Dendritic cell treated with granulocyte-macrophage colony-stimulating factor and Interleukin-4, amounts not matched to agents 40 ng/mL and 50 ng/mL, for 4 days (primary cell): ENCODE results near the gene EYS.
"Not testable (repeated sequence)": the region's sequence is repeated elsewhere in the genome, so short reads cannot be mapped to it uniquely, and the experiment has no call there.

ENCODE experiments used
- H3K27ac Mint-ChIP-seq: one replicate; pipeline ENCODE4 v1.8.0; 2022; ENCODE audit warnings: mild to moderate bottlenecking, mixed read lengths
- H3K27me3 Mint-ChIP-seq: one replicate; pipeline ENCODE4 v1.8.0; 2022; ENCODE audit warnings: mild to moderate bottlenecking, mixed read lengths
- H3K36me3 Mint-ChIP-seq: one replicate; pipeline ENCODE4 v1.8.0; 2022; ENCODE audit warnings: low read depth, mixed read lengths
- H3K4me1 Mint-ChIP-seq: one replicate; pipeline ENCODE4 v1.8.0; 2022; ENCODE audit warnings: low read depth, mixed read lengths
- H3K4me3 Mint-ChIP-seq: one replicate; pipeline ENCODE4 v1.8.0; 2022; ENCODE audit warnings: mild to moderate bottlenecking, moderate library complexity, mixed read lengths
- H3K9me3 Mint-ChIP-seq: one replicate; pipeline ENCODE4 v1.8.0; 2022; ENCODE audit warnings: mixed read lengths
- intact Hi-C: fragments of 100-400 bp; cut with micrococcal nuclease; formaldehyde crosslinking; loops from one replicate; pipeline ENCODE4 v1.15.0; 2022

The EYS gene

DNA sequence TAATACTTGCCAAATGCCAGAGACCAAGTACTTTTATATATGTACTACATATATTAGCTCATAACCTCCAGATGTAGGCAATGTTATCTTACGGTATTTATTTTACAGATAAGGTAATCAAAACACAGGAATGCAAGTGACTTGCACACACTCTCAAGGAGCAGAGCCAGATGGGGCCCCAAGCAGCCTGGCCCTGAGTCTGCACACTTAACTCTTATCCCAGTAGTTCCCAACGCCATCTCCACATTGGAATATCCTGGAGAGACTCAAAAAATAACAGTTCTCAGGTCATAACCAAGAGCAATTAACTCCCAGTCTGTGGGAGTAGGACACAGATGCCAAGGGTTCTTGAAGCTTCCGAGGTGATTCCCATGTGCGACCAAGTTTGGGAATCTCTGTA lies 1672.7 kb downstream of the EYS start:
- H3K4me3 Mint-ChIP-seq: no peak overlapping the region
- intact Hi-C loops: no loop called here
- no peaks in the 10 kb centered on the region for H3K27me3 Mint-ChIP-seq
- no peak overlapping the region for H3K27ac Mint-ChIP-seq
- peaks cover 23% of the 10 kb centered on the region for H3K9me3 Mint-ChIP-seq
- no peaks in the 10 kb centered on the region for H3K4me1 Mint-ChIP-seq
- H3K36me3 Mint-ChIP-seq: no peaks in the 10 kb centered on the region

DNA sequence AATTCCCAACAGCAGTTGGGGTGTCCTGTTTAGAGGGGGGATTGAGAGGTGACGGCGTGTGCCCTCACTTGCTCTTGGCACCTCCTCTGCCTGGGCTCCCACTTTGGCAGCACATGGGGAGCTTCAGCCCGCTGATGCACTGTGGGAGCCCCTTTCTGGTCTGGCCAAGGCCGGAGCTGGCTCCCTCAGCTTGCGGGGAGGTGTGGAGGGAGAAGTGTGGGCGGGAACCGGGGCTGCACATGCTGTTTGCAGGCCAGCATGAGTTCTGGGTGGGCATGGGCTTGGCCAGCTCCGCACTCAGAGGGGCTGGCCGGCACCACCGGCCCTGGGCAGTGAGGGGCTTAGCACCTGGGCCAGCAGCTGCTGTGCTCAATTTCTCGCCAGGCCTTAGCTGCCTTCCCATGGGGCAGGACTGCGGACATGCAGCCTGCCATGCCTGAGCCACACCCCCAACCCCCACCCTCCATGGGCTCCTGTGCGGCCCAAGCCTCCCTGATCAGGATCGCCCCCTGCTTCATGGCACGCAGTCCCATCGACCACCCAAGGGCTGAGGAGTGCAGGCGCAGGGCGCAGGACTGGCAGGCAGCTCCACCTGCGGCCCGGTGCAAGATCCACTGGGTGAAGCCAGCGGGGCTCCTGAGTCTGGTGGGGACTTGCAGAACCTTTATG lies 1675.9 kb downstream of the EYS start:
- intact Hi-C loops, H3K27ac Mint-ChIP-seq, H3K27me3 Mint-ChIP-seq, H3K4me1 Mint-ChIP-seq, H3K4me3 Mint-ChIP-seq, H3K36me3 Mint-ChIP-seq: not testable (repeated sequence)
- peaks cover 32% of the 10 kb centered on the region for H3K9me3 Mint-ChIP-seq

GRCh38 chr6:64023693-64024092 lies 1683.3 kb downstream of the EYS start:
- Mint-ChIP-seq H3K27ac (no peak overlapping the region), H3K36me3 (no peaks in the 10 kb centered on the region), H3K27me3 (no peaks in the 10 kb centered on the region), H3K9me3 (peaks cover 43% of the 10 kb centered on the region), H3K4me1 (no peaks in the 10 kb centered on the region), H3K4me3 (no peak overlapping the region)
- intact Hi-C loops: no loop called here

GRCh38 chr6:64014595-64014994 lies 1692.4 kb downstream of the EYS start:
- H3K27me3 Mint-ChIP-seq: no peaks in the 10 kb centered on the region
- H3K4me3 Mint-ChIP-seq: no peak overlapping the region
- no peaks in the 10 kb centered on the region for H3K9me3 Mint-ChIP-seq
- intact Hi-C loops: no loop called here
- no peaks in the 10 kb centered on the region for H3K4me1 Mint-ChIP-seq
- H3K36me3 Mint-ChIP-seq: no peaks in the 10 kb centered on the region
- no peak overlapping the region for H3K27ac Mint-ChIP-seq

DNA sequence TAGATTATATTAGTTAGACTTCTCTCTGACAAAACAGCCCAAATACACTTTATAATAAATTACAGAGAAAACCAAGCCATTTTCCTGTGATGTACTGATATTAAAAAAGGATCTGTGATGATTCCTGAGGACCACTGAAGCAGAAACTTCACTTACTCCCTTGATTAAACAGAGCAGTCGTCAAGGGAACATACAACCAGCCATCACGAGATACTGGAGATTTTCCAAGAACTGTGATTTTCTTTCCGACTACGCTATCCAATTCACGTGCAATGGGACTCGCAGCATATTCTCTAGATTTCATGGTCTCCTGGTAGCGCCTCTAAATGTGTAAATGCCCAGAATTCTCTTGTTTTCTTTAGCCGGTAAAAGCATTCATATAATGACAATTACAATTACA lies 1694.0 kb downstream of the EYS start:
- intact Hi-C loops: no loop called here
- no peaks in the 10 kb centered on the region for H3K27me3 Mint-ChIP-seq
- no peaks in the 10 kb centered on the region for H3K4me1 Mint-ChIP-seq
- H3K27ac Mint-ChIP-seq: no peak overlapping the region
- no peaks in the 10 kb centered on the region for H3K36me3 Mint-ChIP-seq
- H3K4me3 Mint-ChIP-seq: no peak overlapping the region
- H3K9me3 Mint-ChIP-seq: peaks cover 3% of the 10 kb centered on the region

DNA sequence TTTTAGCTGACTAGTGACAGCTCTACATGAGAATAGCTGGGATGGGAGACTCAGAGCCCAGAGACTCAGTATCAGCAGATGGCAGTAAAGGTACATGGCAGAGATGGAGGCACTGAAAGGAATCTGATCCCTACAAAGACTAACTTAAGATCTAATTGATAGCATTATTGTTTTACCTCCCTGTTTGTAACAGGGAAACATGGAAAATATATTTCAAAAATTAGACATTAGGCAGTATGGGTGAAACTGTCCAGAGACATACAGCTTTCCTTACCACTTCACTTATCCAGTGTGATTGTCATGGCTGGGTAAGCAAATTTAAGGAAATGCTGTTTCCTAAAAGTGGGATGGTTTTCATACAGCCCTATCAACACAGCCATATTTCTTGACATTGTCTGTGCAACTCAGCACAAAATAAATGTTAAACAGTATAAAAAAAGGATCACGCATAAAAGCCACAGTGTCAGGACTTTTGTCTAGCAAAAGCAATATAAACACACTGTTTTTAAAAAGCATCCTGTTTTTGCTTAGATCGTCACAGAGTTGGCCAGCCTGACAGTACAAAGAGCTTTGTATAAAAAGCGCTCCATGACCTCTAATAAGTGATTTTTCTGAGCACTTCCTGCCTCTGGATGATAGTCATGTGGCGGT lies 1694.5 kb downstream of the EYS start:
- no peaks in the 10 kb centered on the region for H3K27me3 Mint-ChIP-seq
- peaks cover 8% of the 10 kb centered on the region for H3K9me3 Mint-ChIP-seq
- H3K27ac Mint-ChIP-seq: no peak overlapping the region
- H3K36me3 Mint-ChIP-seq: no peaks in the 10 kb centered on the region
- intact Hi-C loops: no loop called here
- no peak overlapping the region for H3K4me3 Mint-ChIP-seq
- no peaks in the 10 kb centered on the region for H3K4me1 Mint-ChIP-seq

DNA sequence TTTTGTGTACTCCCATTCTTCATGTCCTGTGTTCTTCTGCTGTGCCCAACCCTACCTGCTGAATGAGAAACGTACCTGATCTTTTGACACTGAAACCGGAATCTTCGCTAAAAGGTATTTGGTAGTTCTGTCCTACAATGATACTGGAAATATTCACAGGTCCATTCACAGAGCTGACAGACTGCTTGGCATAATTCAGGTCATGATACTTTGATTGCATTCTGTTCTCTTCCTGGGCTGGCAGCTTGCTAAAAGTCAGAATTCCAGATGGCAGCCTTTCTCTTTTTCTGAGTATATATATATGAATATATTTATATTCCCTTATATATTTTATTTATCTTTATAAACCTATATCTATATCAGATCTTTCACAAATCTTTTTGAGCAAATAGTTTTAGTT lies 1696.4 kb downstream of the EYS start:
- intact Hi-C loops: no loop called here
- Mint-ChIP-seq H3K4me1 (no peaks in the 10 kb centered on the region), H3K27ac (no peak overlapping the region), H3K36me3 (no peaks in the 10 kb centered on the region), H3K4me3 (no peak overlapping the region), H3K9me3 (peaks cover 17% of the 10 kb centered on the region), H3K27me3 (no peaks in the 10 kb centered on the region)

GRCh38 chr6:64010010-64010409 lies 1697.0 kb downstream of the EYS start:
- Mint-ChIP-seq H3K27me3 (no peaks in the 10 kb centered on the region), H3K27ac (no peak overlapping the region), H3K9me3 (peaks cover 17% of the 10 kb centered on the region), H3K36me3 (no peaks in the 10 kb centered on the region), H3K4me1 (no peaks in the 10 kb centered on the region), H3K4me3 (no peak overlapping the region)
- intact Hi-C loops: no loop called here

DNA sequence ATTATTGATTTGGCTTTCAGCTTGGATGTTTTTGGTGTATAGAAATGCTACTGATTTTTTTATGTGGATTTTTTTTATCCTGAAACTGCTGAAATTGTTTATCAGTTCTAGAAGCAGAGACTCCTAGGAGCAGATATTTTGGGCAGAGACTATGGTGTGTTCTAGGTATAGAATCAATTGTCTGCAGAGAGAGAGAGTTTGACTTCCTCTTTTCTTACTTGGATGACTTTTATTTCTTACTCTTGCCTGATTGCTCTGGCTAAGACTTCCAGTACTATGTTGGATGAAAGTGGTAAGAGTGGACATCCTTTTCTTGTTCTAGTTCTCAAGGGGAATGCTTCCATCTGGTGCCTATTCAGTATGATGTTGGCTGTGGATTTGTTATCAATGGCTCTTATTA lies 1700.8 kb downstream of the EYS start:
- no peak overlapping the region for H3K4me3 Mint-ChIP-seq
- no peak overlapping the region for H3K27ac Mint-ChIP-seq
- peaks cover 41% of the 10 kb centered on the region for H3K9me3 Mint-ChIP-seq
- H3K36me3 Mint-ChIP-seq: no peaks in the 10 kb centered on the region
- intact Hi-C loops: no loop called here
- no peaks in the 10 kb centered on the region for H3K4me1 Mint-ChIP-seq
- H3K27me3 Mint-ChIP-seq: no peaks in the 10 kb centered on the region

- intact Hi-C loops: no loop called here
- peaks cover 24% of the 10 kb centered on the region for H3K9me3 Mint-ChIP-seq
- no peak overlapping the region for H3K27ac Mint-ChIP-seq
- H3K27me3 Mint-ChIP-seq: no peaks in the 10 kb centered on the region
- no peak overlapping the region for H3K4me3 Mint-ChIP-seq
- H3K4me1 Mint-ChIP-seq: no peaks in the 10 kb centered on the region
- no peaks in the 10 kb centered on the region for H3K36me3 Mint-ChIP-seq
These were observed 1706.1 kb downstream of the EYS start for GRCh38 chr6:64000818-64001491.

GRCh38 chr6:63999613-64000012 lies 1707.4 kb downstream of the EYS start:
- Mint-ChIP-seq H3K36me3 (no peaks in the 10 kb centered on the region), H3K27ac (no peak overlapping the region), H3K4me1 (no peaks in the 10 kb centered on the region), H3K4me3 (no peak overlapping the region), H3K9me3 (peaks cover 24% of the 10 kb centered on the region), H3K27me3 (no peaks in the 10 kb centered on the region)
- intact Hi-C loops: no loop called here

GRCh38 chr6:63998991-63999390 lies 1708.0 kb downstream of the EYS start:
- H3K27ac Mint-ChIP-seq: no peak overlapping the region
- H3K4me3 Mint-ChIP-seq: no peak overlapping the region
- peaks cover 20% of the 10 kb centered on the region for H3K9me3 Mint-ChIP-seq
- intact Hi-C loops: no loop called here
- no peaks in the 10 kb centered on the region for H3K27me3 Mint-ChIP-seq
- no peaks in the 10 kb centered on the region for H3K4me1 Mint-ChIP-seq
- no peaks in the 10 kb centered on the region for H3K36me3 Mint-ChIP-seq

- no peaks in the 10 kb centered on the region for H3K36me3 Mint-ChIP-seq
- H3K9me3 Mint-ChIP-seq: peaks cover 7% of the 10 kb centered on the region
- no peak overlapping the region for H3K27ac Mint-ChIP-seq
- H3K4me1 Mint-ChIP-seq: no peaks in the 10 kb centered on the region
- intact Hi-C loops: no loop called here
- no peak overlapping the region for H3K4me3 Mint-ChIP-seq
- H3K27me3 Mint-ChIP-seq: no peaks in the 10 kb centered on the region
These were observed 1709.3 kb downstream of the EYS start for GRCh38 chr6:63997734-63998133.

DNA sequence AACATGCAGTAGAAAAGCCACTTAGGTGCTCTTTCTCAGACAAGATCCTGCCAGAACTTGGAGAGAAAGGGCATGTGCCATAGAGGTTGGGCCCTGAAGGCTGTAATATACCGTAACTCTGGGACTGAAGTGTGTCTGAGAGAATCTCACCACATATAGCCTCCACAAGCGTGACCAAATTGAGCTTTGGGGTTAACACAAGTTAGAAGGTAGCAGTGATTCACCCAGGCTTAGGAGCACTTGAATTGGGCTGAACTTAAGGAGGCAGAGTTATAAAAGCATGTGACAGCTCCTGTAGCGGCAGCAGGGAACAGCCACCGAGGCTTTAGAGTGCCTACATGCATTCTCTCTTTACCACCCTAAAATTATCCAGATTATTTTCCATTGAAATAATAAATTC lies 1709.8 kb downstream of the EYS start:
- H3K4me3 Mint-ChIP-seq: no peak overlapping the region
- no peak overlapping the region for H3K27ac Mint-ChIP-seq
- no peaks in the 10 kb centered on the region for H3K27me3 Mint-ChIP-seq
- no peaks in the 10 kb centered on the region for H3K36me3 Mint-ChIP-seq
- peaks cover 2% of the 10 kb centered on the region for H3K9me3 Mint-ChIP-seq
- no peaks in the 10 kb centered on the region for H3K4me1 Mint-ChIP-seq
- intact Hi-C loops: no loop called here
